HUES48 (cell line): ENCODE results near the gene ARHGEF2.

Experiments
- H3K27ac ChIP-seq: one replicate; pipeline ENCODE4 v1.7.0; 2013; ENCODE audit warnings: low read depth, low read length, inconsistent platforms
- H3K27me3 ChIP-seq: 2 replicates; pipeline ENCODE4 v1.6.1; 2013; ENCODE audit warnings: mild to moderate bottlenecking, low read length; ENCODE audit not compliant: control insufficient read depth, insufficient read depth
- H3K36me3 ChIP-seq: 2 replicates; pipeline ENCODE4 v1.6.1; 2013; ENCODE audit warnings: low read length; ENCODE audit not compliant: control insufficient read depth, insufficient read depth
- H3K4me1 ChIP-seq: 2 replicates; pipeline ENCODE4 v1.6.1; 2013; ENCODE audit warnings: mild to moderate bottlenecking, low read length; ENCODE audit not compliant: control insufficient read depth, insufficient read depth
- H3K4me3 ChIP-seq: 2 replicates; pipeline ENCODE4 v1.5.1; 2013; ENCODE audit warnings: mild to moderate bottlenecking, low read depth, low read length
- H3K9ac ChIP-seq: 2 replicates; pipeline ENCODE4 v1.6.1; 2013; ENCODE audit warnings: mild to moderate bottlenecking, low read depth, low read length, moderate library complexity
- H3K9me3 ChIP-seq: 2 replicates; pipeline ENCODE4 v1.6.1; 2013; ENCODE audit warnings: low read length; ENCODE audit not compliant: control insufficient read depth, insufficient read depth

The ARHGEF2 gene

GRCh38 chr1:155900161-155900560 lies 78.2 kb downstream of the ARHGEF2 start:
- no peaks in the 10 kb centered on the region for H3K27me3 ChIP-seq
- no peaks in the 10 kb centered on the region for H3K9me3 ChIP-seq
- H3K27ac ChIP-seq, result no peak overlapping the region
- no peaks in the 10 kb centered on the region for H3K4me1 ChIP-seq
- H3K9ac ChIP-seq, result no peak overlapping the region
- H3K4me3 ChIP-seq, result no peak overlapping the region
- H3K36me3 ChIP-seq, result peaks cover 63% of the 10 kb centered on the region

DNA sequence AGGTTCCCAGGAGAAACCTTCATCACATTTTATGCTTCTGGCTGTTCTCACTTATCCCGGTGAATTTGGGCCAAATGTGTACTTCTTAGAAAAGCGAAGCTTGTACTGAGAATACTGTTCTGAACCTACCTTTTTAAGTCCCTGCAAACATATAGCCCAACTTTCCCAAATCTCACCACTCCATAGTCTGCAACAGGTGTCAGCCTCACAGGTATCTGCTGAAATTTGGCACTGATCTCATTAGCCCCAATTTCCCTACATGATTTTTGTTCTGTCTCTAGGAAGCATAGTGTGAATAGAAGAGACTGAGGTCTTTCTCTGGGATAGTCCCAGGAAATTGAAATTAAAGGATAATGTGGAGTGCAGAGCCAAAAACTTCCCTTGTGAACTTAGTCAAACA lies 78.7 kb downstream of the ARHGEF2 start:
- Histone ChIP-seq H3K4me1 (no peaks in the 10 kb centered on the region), H3K36me3 (peaks cover 59% of the 10 kb centered on the region), H3K27me3 (no peaks in the 10 kb centered on the region), H3K9ac (no peak overlapping the region), H3K9me3 (no peaks in the 10 kb centered on the region), H3K27ac (no peak overlapping the region), H3K4me3 (no peak overlapping the region)

- Histone ChIP-seq H3K27ac (no peak overlapping the region), H3K27me3 (no peaks in the 10 kb centered on the region), H3K9me3 (no peaks in the 10 kb centered on the region), H3K9ac (no peak overlapping the region), H3K4me1 (no peaks in the 10 kb centered on the region), H3K36me3 (peaks cover 51% of the 10 kb centered on the region), H3K4me3 (no peak overlapping the region)
These were observed 79.5 kb downstream of the ARHGEF2 start for GRCh38 chr1:155898888-155899287.

GRCh38 chr1:155897746-155898145 lies 80.6 kb downstream of the ARHGEF2 start:
- Histone ChIP-seq H3K4me1 (no peaks in the 10 kb centered on the region), H3K4me3 (no peak overlapping the region), H3K9me3 (no peaks in the 10 kb centered on the region), H3K27me3 (no peaks in the 10 kb centered on the region), H3K36me3 (peaks cover 42% of the 10 kb centered on the region), H3K27ac (no peak overlapping the region), H3K9ac (no peak overlapping the region)
